AG04449 (cell line): Measurements from ENCODE around the gene RNF19B.

Experiments
- CTCF ChIA-PET: fragments of 350-600 bp; formaldehyde crosslinking; extraction: SDS; loops from one replicate; lab custom pipeline; 2021; ENCODE audit warnings: antibody characterized with exemption; lab: Yijun Ruan, JAX
- POLR2A ChIA-PET: fragments of 400-600, 350-600 bp; formaldehyde crosslinking; extraction: SDS; loops from one replicate; lab custom pipeline; 2020; ENCODE audit warnings: antibody characterized with exemption, inconsistent platforms; lab: Yijun Ruan, JAX
- DNase-seq: peaks from one replicate; pipeline ENCODE4 v3.0.0-alpha.2; 2010; ENCODE audit warnings: low read depth, low spot score
- H3K4me3 ChIP-seq: 2 replicates; pipeline ENCODE4 v1.5.1; 2011; ENCODE audit warnings: low read depth, mild to moderate bottlenecking, control low read depth, low read length
- CTCF ChIP-seq: IDR thresholded peaks from one replicate; pipeline ENCODE4 v1.5.1; 2011; ENCODE audit warnings: mild to moderate bottlenecking, moderate library complexity, low read length, control low read depth, inconsistent platforms; ENCODE audit not compliant: insufficient read depth; ENCODE audit errors: missing control alignments

RNF19B gene

GRCh38 chr1:32919811-32920733 is 44.5 kb downstream of the RNF19B start:
- ChIA-PET POLR2A (interaction anchor here (0.5 to 1.2 kb wide), 3 partner anchors 45 to 504 kb away, joined by 3 read pairs; no protein-coding TSS in a partner anchor), CTCF (interaction anchor here (0.9 to 8.3 kb wide), 10 partner anchors 8 to 168 kb away, joined by 3 to 70 read pairs (median 3); no protein-coding TSS in a partner anchor)
- no peak for TF ChIP-seq CTCF
- H3K4me3 ChIP-seq: no peak overlapping the region
- no peak for DNase-seq

- POLR2A ChIA-PET: no interaction called here
- TF ChIP-seq CTCF: no peak
- DNase-seq: no peak
- CTCF ChIA-PET: interaction anchor here (3.3 to 8.3 kb wide), 2 partner anchors 14 to 89 kb away, joined by 16 to 70 read pairs; no protein-coding TSS in a partner anchor
- H3K4me3 ChIP-seq: no peak overlapping the region
Measured at GRCh38 chr1:32918179-32918578, 46.4 kb downstream of the RNF19B start.

GRCh38 chr1:32917521-32917920 is 47.1 kb downstream of the RNF19B start:
- TF ChIP-seq CTCF: no peak
- H3K4me3 ChIP-seq: no peak overlapping the region
- ChIA-PET CTCF (interaction anchor here (1.4 to 8.3 kb wide), 3 partner anchors 14 to 89 kb away, joined by 3 to 70 read pairs (median 16); no protein-coding TSS in a partner anchor), POLR2A (no interaction called here)
- DNase-seq: no peak

- no peak for DNase-seq
- ChIA-PET CTCF (interaction anchor here (1.4 to 8.3 kb wide), 3 partner anchors 14 to 91 kb away, joined by 3 to 70 read pairs (median 7); no protein-coding TSS in a partner anchor), POLR2A (no interaction called here)
Measured at GRCh38 chr1:32915766-32916706, 48.6 kb downstream of the RNF19B start.

GRCh38 chr1:32910319-32910718 is 54.3 kb downstream of the RNF19B start:
- no peak for DNase-seq
- CTCF ChIA-PET: interaction anchor here (1.1 to 1.3 kb wide), 3 partner anchors 17 to 145 kb away, joined by 3 to 4 read pairs (median 3); no protein-coding TSS in a partner anchor
- H3K4me3 ChIP-seq: no peak overlapping the region
- TF ChIP-seq CTCF: no peak
- POLR2A ChIA-PET: no interaction called here

More at GRCh38 chr1:32915766-32916706, 48.6 kb downstream of the RNF19B start:
- H3K4me3 ChIP-seq: no peak overlapping the region
- no peak for TF ChIP-seq CTCF
